PC-3 (cell line): ENCODE results near the gene ELN. TPM values are rescaled to one million over a fixed set of nuclear protein-coding genes. Genes with fewer than 3 reads are reported as not detected.

Source experiments
- ATAC-seq: fragments of 200-7000 bp; cut with Tn5 transposase; 2 replicates; pipeline ENCODE4 v1.9.1; 2020; ENCODE audit warnings: mild to moderate bottlenecking, moderate library complexity
- BruUV-seq: library from RNA; stranded (reverse); fragments of 400-500 nt; replicated peaks from 2 replicates; lab custom pipeline; 2021; lab: Mats Ljungman, UMichigan
- CTCF ChIA-PET: fragments of 300-600 bp; sonication (Branson Sonifier 250); formaldehyde crosslinking; loops from one replicate; lab custom pipeline; 2022; ENCODE audit warnings: antibody characterized with exemption; lab: Charles Lee
- POLR2A ChIA-PET: fragments of 300-600 bp; sonication (Branson Sonifier 250); formaldehyde crosslinking; loops from one replicate; lab custom pipeline; 2022; ENCODE audit warnings: antibody characterized with exemption; ENCODE audit not compliant: unreplicated experiment; lab: Charles Lee
- DNase-seq: peaks from one replicate; pipeline ENCODE4 v3.0.0-alpha.2; 2015
- H2AFZ ChIP-seq: fragments of 300-600 bp; sonication (generic); 2 replicates; pipeline ENCODE4 v1.6.0; 2016; ENCODE audit warnings: antibody characterized with exemption, low read length
- H3F3A ChIP-seq: fragments of 300-600 bp; sonication (generic); one replicate; pipeline ENCODE4 v1.6.0; 2017; ENCODE audit warnings: antibody characterized with exemption, low read length, control low read depth, mild to moderate bottlenecking; ENCODE audit not compliant: unreplicated experiment
- H3K27ac ChIP-seq: fragments of 300-600 bp; sonication (generic); 2 replicates; pipeline ENCODE4 v1.5.1; 2016; ENCODE audit warnings: mild to moderate bottlenecking, low read length
- H3K27me3 ChIP-seq: fragments of 300-600 bp; sonication (generic); 2 replicates; pipeline ENCODE4 v1.6.1; 2016; ENCODE audit warnings: low read length, mixed read lengths
- H3K36me3 ChIP-seq: fragments of 300-600 bp; sonication (generic); 2 replicates; pipeline ENCODE4 v1.6.1; 2016; ENCODE audit warnings: low read depth, mixed run types, low read length, mixed read lengths
- H3K4me1 ChIP-seq: fragments of 300-600 bp; sonication (generic); 2 replicates; pipeline ENCODE4 v1.5.1; 2016; ENCODE audit warnings: low read length; ENCODE audit not compliant: insufficient read depth
- H3K4me2 ChIP-seq: fragments of 300-600 bp; sonication (generic); 2 replicates; pipeline ENCODE4 v1.6.0; 2016; ENCODE audit warnings: low read length
- H3K4me3 ChIP-seq: fragments of 300-600 bp; sonication (generic); 2 replicates; pipeline ENCODE4 v1.5.1; 2016; ENCODE audit warnings: mild to moderate bottlenecking, low read length, mixed read lengths
- H3K79me2 ChIP-seq: fragments of 300-600 bp; sonication (generic); 2 replicates; pipeline ENCODE4 v1.6.1; 2017; ENCODE audit warnings: low read length, mixed read lengths
- H3K9ac ChIP-seq: fragments of 300-600 bp; sonication (generic); 2 replicates; pipeline ENCODE4 v1.6.0; 2016; ENCODE audit warnings: mild to moderate bottlenecking, low read length
- H3K9me2 ChIP-seq: fragments of 300-600 bp; sonication (generic); replicated peaks from 2 replicates; pipeline ENCODE4 v1.6.1; 2016; ENCODE audit warnings: mixed run types, low read length, mixed read lengths
- H3K9me3 ChIP-seq: fragments of 300-600 bp; sonication (generic); 2 replicates; pipeline ENCODE4 v1.6.1; 2016; ENCODE audit warnings: low read length, mixed read lengths
- H4K20me1 ChIP-seq: fragments of 300-600 bp; sonication (generic); 2 replicates; pipeline ENCODE4 v1.6.1; 2016; ENCODE audit warnings: low read length, mixed read lengths
- EZH2 ChIP-seq: fragments of 300-600 bp; sonication (generic); IDR thresholded peaks from one replicate; pipeline ENCODE4 v1.6.1; 2017; ENCODE audit warnings: antibody characterized with exemption, mild to moderate bottlenecking, low read length; ENCODE audit not compliant: unreplicated experiment
- EZH2phosphoT487 ChIP-seq: fragments of 300-600 bp; sonication (generic); IDR thresholded peaks from 2 replicates; pipeline ENCODE4 v1.6.1; 2018; ENCODE audit warnings: mild to moderate bottlenecking, antibody characterized with exemption, low read length, borderline replicate concordance
- intact Hi-C: fragments of 100-400 bp; cut with micrococcal nuclease; formaldehyde crosslinking; loops from 2 replicates; pipeline ENCODE4 v1.9.0; 2023
- total RNA-seq: library from RNA; depleted of rRNA; stranded (reverse); fragments of >200 nt; gene quantifications from 2 replicates; pipeline ENCODE4 v1.2.3, GENCODE V29; 2014
- TF ChIP-seq, protein P1 (sequence below): fragments of 300-600 bp; sonication (generic); conservative IDR thresholded peaks from 2 replicates; pipeline ENCODE4 v1.5.1; 2017; ENCODE audit warnings: antibody characterized with exemption, low read depth, mild to moderate bottlenecking, low read length

ELN gene
- total RNA-seq, 1 experiment from 2014 or later = 0.07 TPM

DNA sequence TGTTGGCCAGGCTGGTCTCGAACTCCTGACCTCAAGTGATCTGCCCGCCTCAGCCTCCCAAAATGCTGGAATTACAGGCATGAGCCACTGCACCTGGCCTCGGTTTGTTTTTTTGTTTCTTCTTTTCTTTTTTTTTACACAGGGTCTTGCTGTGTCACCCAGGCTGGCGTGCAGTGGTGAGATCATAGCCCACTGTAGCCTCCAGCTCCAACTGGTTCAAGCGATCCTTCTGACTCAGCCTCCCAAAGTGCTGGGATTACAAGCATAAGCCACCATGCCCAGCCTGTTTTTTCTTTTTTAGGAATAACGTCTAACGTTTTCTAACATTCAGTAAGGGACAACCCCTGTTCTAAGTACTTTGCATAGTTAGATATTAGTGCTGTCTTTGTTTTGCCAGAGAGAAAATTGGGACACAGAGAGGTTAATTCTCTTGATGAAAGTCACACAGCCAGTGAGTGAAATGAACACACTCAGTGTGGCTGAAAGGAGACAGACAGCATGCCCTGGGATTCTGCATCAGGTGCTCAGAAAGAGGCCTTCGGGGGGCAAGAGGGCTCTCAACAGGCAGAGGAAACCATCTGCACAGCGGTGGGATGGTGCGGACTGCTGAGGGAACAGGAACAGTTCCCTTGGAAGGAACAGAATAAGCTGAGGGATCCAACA is 59.9 kb downstream of the ELN start:
- TF ChIP-seq, protein P1, sequence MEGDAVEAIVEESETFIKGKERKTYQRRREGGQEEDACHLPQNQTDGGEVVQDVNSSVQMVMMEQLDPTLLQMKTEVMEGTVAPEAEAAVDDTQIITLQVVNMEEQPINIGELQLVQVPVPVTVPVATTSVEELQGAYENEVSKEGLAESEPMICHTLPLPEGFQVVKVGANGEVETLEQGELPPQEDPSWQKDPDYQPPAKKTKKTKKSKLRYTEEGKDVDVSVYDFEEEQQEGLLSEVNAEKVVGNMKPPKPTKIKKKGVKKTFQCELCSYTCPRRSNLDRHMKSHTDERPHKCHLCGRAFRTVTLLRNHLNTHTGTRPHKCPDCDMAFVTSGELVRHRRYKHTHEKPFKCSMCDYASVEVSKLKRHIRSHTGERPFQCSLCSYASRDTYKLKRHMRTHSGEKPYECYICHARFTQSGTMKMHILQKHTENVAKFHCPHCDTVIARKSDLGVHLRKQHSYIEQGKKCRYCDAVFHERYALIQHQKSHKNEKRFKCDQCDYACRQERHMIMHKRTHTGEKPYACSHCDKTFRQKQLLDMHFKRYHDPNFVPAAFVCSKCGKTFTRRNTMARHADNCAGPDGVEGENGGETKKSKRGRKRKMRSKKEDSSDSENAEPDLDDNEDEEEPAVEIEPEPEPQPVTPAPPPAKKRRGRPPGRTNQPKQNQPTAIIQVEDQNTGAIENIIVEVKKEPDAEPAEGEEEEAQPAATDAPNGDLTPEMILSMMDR = no peak
- TF ChIP-seq EZH2 (no peak), EZH2phosphoT487 (no peak)
- POLR2A ChIA-PET = no interaction called here
- CTCF ChIA-PET = interaction anchor here (0.7 kb wide), 1 partner anchor 74 kb away, joined by 5 read pairs; no protein-coding TSS in a partner anchor
- BruUV-seq = no TSS peak
- no peak overlapping the region for H3K4me3 ChIP-seq
- no peak overlapping the region for H2AFZ ChIP-seq
- ATAC-seq (no peak), DNase-seq (no peak)
- peaks cover 21% of the 10 kb centered on the region for H3K79me2 ChIP-seq
- no peaks in the 10 kb centered on the region for H3K9me2 ChIP-seq
- no peak overlapping the region for H3K4me2 ChIP-seq
- H3K27ac ChIP-seq = no peak overlapping the region
- H4K20me1 ChIP-seq = no peaks in the 10 kb centered on the region
- H3K9ac ChIP-seq = no peak overlapping the region
- H3K9me3 ChIP-seq = no peaks in the 10 kb centered on the region
- no peaks in the 10 kb centered on the region for H3F3A ChIP-seq
- H3K36me3 ChIP-seq = peaks cover 10% of the 10 kb centered on the region
- peaks cover 20% of the 10 kb centered on the region for H3K4me1 ChIP-seq
- no peaks in the 10 kb centered on the region for H3K27me3 ChIP-seq
- intact Hi-C loops = no loop called here

- no peak overlapping the region for H3K4me3 ChIP-seq
- DNase-seq (no peak), ATAC-seq (no peak)
- no peaks in the 10 kb centered on the region for H4K20me1 ChIP-seq
- H3K27ac ChIP-seq = no peak overlapping the region
- no peak overlapping the region for H3K4me2 ChIP-seq
- no peaks in the 10 kb centered on the region for H3K27me3 ChIP-seq
- CTCF ChIA-PET = no interaction called here
- H2AFZ ChIP-seq = no peak overlapping the region
- H3K9ac ChIP-seq = no peak overlapping the region
- H3K79me2 ChIP-seq = peaks cover 12% of the 10 kb centered on the region
- H3K4me1 ChIP-seq = peaks cover 25% of the 10 kb centered on the region
- TF ChIP-seq EZH2 = no peak
- TF ChIP-seq, protein P1 = no peak
- TF ChIP-seq EZH2phosphoT487 = no peak
- BruUV-seq = no TSS peak
- intact Hi-C loops = no loop called here
- peaks cover 15% of the 10 kb centered on the region for H3K36me3 ChIP-seq
- no peaks in the 10 kb centered on the region for H3K9me2 ChIP-seq
- peaks cover 10% of the 10 kb centered on the region for H3K9me3 ChIP-seq
- peaks cover 3% of the 10 kb centered on the region for H3F3A ChIP-seq
- POLR2A ChIA-PET = no interaction called here
These were observed 64.5 kb downstream of the ELN start for GRCh38 chr7:74092321-74092963.
